SK-N-SH treated with all-trans-retinoic acid at 6 μM for 48 hours (cell line): ENCODE results near the gene GET3.
"Not testable (repeated sequence)": the region's sequence is repeated elsewhere in the genome, so short reads cannot be mapped to it uniquely, and the experiment has no call there.

ENCODE experiments used
- ARNTL ChIP-seq: fragments of 450-650 bp; formaldehyde crosslinking; IDR thresholded peaks from 2 replicates; pipeline ENCODE4 v1.5.0; 2020; ENCODE audit warnings: low read depth, mild to moderate bottlenecking, moderate library complexity, borderline replicate concordance
- TF ChIP-seq, protein P1 (sequence below): fragments of 250-450 bp; sonication (Bioruptor Pico); IDR thresholded peaks from 2 replicates; pipeline ENCODE4 v1.5.1; 2020; ENCODE audit warnings: low read depth, mild to moderate bottlenecking, moderate library complexity

DNA sequence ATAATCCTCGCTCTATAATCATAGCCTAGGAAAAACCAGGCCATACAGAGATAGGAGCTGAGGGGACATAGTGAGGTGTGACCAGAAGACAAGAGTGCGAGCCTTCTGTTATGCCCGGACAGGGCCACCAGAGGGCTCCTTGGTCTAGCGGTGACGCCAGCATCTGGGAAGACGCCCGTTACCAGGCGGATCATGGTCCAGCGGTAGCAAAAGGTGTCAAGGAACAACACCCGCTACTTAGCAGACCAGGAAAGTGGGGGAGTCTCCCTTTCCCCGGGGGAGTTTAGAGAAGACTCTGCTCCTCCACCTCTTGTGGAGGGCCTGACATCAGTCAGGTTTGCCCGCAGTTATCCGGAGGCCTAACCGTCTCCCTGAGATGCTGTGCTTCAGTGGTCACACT, 25.2 kb upstream of the GET3 start:
- not testable (repeated sequence) for TF ChIP-seq ARNTL (CRISPR knock-in tag)
- TF ChIP-seq, protein P1, sequence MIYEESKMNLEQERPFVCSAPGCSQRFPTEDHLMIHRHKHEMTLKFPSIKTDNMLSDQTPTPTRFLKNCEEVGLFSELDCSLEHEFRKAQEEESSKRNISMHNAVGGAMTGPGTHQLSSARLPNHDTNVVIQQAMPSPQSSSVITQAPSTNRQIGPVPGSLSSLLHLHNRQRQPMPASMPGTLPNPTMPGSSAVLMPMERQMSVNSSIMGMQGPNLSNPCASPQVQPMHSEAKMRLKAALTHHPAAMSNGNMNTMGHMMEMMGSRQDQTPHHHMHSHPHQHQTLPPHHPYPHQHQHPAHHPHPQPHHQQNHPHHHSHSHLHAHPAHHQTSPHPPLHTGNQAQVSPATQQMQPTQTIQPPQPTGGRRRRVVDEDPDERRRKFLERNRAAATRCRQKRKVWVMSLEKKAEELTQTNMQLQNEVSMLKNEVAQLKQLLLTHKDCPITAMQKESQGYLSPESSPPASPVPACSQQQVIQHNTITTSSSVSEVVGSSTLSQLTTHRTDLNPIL: not testable (repeated sequence)
